IPS-NIHi7 (cell line): ENCODE results near the gene DNAJC27.
A peak's percentile ranks its signal among the peaks of the same experiment; 100 is the strongest.
"Not testable (repeated sequence)": the region's sequence is repeated elsewhere in the genome, so short reads cannot be mapped to it uniquely, and the experiment has no call there.

Experiments used
- DNase-seq: peaks from one replicate; pipeline ENCODE4 v3.0.0; 2012; ENCODE audit warnings: mixed read lengths; ENCODE audit errors: extremely low spot score

DNAJC27 gene

GRCh38 chr2:24971536-24972314 is at the start of gene DNAJC27:
Gene DNAJC27 (minus strand): TSS chr2:24971955. CDS start chr2:24971904, 51 bp downstream.
- peak; percentile 99 for DNase-seq

GRCh38 chr2:25018681-25019080 is 46.9 kb upstream of the DNAJC27 start:
- DNase-seq = no peak

GRCh38 chr2:25014631-25015030 is 42.9 kb upstream of the DNAJC27 start:
- no peak for DNase-seq

GRCh38 chr2:25011342-25011741 is 39.6 kb upstream of the DNAJC27 start:
- DNase-seq = not testable (repeated sequence)

GRCh38 chr2:25009954-25010353 is 38.2 kb upstream of the DNAJC27 start:
- no peak for DNase-seq

GRCh38 chr2:25002066-25002465 is 30.3 kb upstream of the DNAJC27 start:
- DNase-seq = no peak

GRCh38 chr2:25001325-25001637 is 29.5 kb upstream of the DNAJC27 start:
- no peak for DNase-seq

- no peak for DNase-seq
These were observed 29.0 kb upstream of the DNAJC27 start for GRCh38 chr2:25000503-25001324.

- DNase-seq = no peak
These were observed 28.3 kb upstream of the DNAJC27 start for GRCh38 chr2:25000036-25000435.

GRCh38 chr2:24999097-24999496 is 27.3 kb upstream of the DNAJC27 start:
- DNase-seq = not testable (repeated sequence)

- DNase-seq = no peak
These were observed 22.5 kb upstream of the DNAJC27 start for GRCh38 chr2:24994146-24994724.

- DNase-seq = no peak
These were observed 21.8 kb upstream of the DNAJC27 start for GRCh38 chr2:24993406-24994145.

GRCh38 chr2:24986372-24986771 is 14.6 kb upstream of the DNAJC27 start:
- no peak for DNase-seq

- no peak for DNase-seq
These were observed 13.8 kb upstream of the DNAJC27 start for GRCh38 chr2:24985511-24985910.

GRCh38 chr2:24984912-24985311 is 13.2 kb upstream of the DNAJC27 start:
- no peak for DNase-seq

- DNase-seq = no peak
These were observed 9.8 kb upstream of the DNAJC27 start for GRCh38 chr2:24981411-24982136.

GRCh38 chr2:24978661-24979060 is 6.9 kb upstream of the DNAJC27 start:
- DNase-seq = no peak

GRCh38 chr2:24977631-24978030 is 5.9 kb upstream of the DNAJC27 start:
- DNase-seq = no peak

GRCh38 chr2:24973812-24974211 is 2.1 kb upstream of the DNAJC27 start:
- no peak for DNase-seq

GRCh38 chr2:24972315-24972961 is 683 bp upstream of the DNAJC27 start:
- DNase-seq = peak; percentile 30

- DNase-seq = no peak
These were observed 544 bp downstream of the DNAJC27 start for GRCh38 chr2:24971286-24971535.
